ENCODE results near the gene MARCHF5.
"Not testable (repeated sequence)": the region's sequence is repeated elsewhere in the genome, so short reads cannot be mapped to it uniquely, and the experiment has no call there.

MARCHF5 gene

GRCh38 chr10:92305133-92306072 is 14.4 kb downstream of the MARCHF5 start:
- no peak for DNase-seq (ENCODE audit: low read depth, low spot score)

- DNase-seq (ENCODE audit: low read depth, low spot score) = no peak
Measured at GRCh38 chr10:92309272-92309671, 18.3 kb downstream of the MARCHF5 start.

GRCh38 chr10:92313750-92314149 is 22.8 kb downstream of the MARCHF5 start:
- no peak for DNase-seq (ENCODE audit: low read depth, low spot score)

GRCh38 chr10:92316610-92317009 is 25.6 kb downstream of the MARCHF5 start:
- DNase-seq (ENCODE audit: low read depth, low spot score) = no peak

- no peak for DNase-seq (ENCODE audit: low read depth, low spot score)
Measured at GRCh38 chr10:92323079-92323478, 32.1 kb downstream of the MARCHF5 start.

- DNase-seq (ENCODE audit: low read depth, low spot score) = no peak
Measured at GRCh38 chr10:92327445-92328433, 36.8 kb downstream of the MARCHF5 start.

- no peak for DNase-seq (ENCODE audit: low read depth, low spot score)
Measured at GRCh38 chr10:92328993-92329392, 38.0 kb downstream of the MARCHF5 start.

- DNase-seq (ENCODE audit: low read depth, low spot score) = not testable (repeated sequence)
Measured at GRCh38 chr10:92329927-92330326, 39.0 kb downstream of the MARCHF5 start.

- DNase-seq (ENCODE audit: low read depth, low spot score) = no peak
Measured at GRCh38 chr10:92342796-92343195, 51.8 kb downstream of the MARCHF5 start.

- not testable (repeated sequence) for DNase-seq (ENCODE audit: low read depth, low spot score)
Measured at GRCh38 chr10:92345575-92345974, 54.6 kb downstream of the MARCHF5 start.

GRCh38 chr10:92347035-92347676 is 56.2 kb downstream of the MARCHF5 start:
- DNase-seq (ENCODE audit: low read depth, low spot score) = not testable (repeated sequence)

GRCh38 chr10:92350411-92350810 is 59.4 kb downstream of the MARCHF5 start:
- DNase-seq (ENCODE audit: low read depth, low spot score) = no peak

- no peak for DNase-seq (ENCODE audit: low read depth, low spot score)
Measured at GRCh38 chr10:92354587-92354986, 63.6 kb downstream of the MARCHF5 start.

- no peak for DNase-seq (ENCODE audit: low read depth, low spot score)
Measured at GRCh38 chr10:92356041-92356440, 65.1 kb downstream of the MARCHF5 start.

- no peak for DNase-seq (ENCODE audit: low read depth, low spot score)
Measured at GRCh38 chr10:92363498-92363897, 72.5 kb downstream of the MARCHF5 start.

GRCh38 chr10:92366412-92367021 is 75.5 kb downstream of the MARCHF5 start:
- no peak for DNase-seq (ENCODE audit: low read depth, low spot score)

- DNase-seq (ENCODE audit: low read depth, low spot score) = no peak
Measured at GRCh38 chr10:92377962-92378361, 87.0 kb downstream of the MARCHF5 start.

GRCh38 chr10:92381543-92381954 is 90.6 kb downstream of the MARCHF5 start:
- no peak for DNase-seq (ENCODE audit: low read depth, low spot score)

- no peak for DNase-seq (ENCODE audit: low read depth, low spot score)
Measured at GRCh38 chr10:92382631-92383030, 91.7 kb downstream of the MARCHF5 start.

- DNase-seq (ENCODE audit: low read depth, low spot score) = no peak
Measured at GRCh38 chr10:92384741-92385140, 93.8 kb downstream of the MARCHF5 start.

GRCh38 chr10:92385831-92386230 is 94.9 kb downstream of the MARCHF5 start:
- no peak for DNase-seq (ENCODE audit: low read depth, low spot score)

All from iPS DF 19.7 (cell line).